Measurements from ENCODE around the gene FCRL5.
"Not testable (repeated sequence)": the region's sequence is repeated elsewhere in the genome, so short reads cannot be mapped to it uniquely, and the experiment has no call there.

The FCRL5 gene

DNA sequence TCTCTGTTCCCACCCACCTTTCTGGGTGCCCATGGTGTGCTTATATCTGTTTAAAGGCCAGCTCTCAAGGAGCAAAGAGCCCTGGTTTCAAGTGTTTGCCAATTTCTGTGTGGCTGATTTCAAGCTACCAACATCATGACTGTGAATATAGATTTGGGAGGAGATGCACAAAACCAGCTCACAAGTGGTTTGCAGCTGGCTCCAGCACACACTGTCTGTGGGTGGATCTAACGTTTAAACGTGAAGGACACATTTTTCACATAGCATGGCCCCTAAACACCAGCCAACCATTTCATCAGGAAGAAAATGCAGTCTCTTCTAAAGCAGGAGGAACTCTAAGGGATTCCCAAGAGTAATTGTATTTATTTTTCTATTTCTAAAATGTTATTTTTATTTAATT lies 65.2 kb downstream of the FCRL5 start:
- DNase-seq (ENCODE audit: low read depth), result no peak

GRCh38 chr1:157486400-157486799 lies 65.9 kb downstream of the FCRL5 start:
- not testable (repeated sequence) for DNase-seq (ENCODE audit: low read depth)

DNA sequence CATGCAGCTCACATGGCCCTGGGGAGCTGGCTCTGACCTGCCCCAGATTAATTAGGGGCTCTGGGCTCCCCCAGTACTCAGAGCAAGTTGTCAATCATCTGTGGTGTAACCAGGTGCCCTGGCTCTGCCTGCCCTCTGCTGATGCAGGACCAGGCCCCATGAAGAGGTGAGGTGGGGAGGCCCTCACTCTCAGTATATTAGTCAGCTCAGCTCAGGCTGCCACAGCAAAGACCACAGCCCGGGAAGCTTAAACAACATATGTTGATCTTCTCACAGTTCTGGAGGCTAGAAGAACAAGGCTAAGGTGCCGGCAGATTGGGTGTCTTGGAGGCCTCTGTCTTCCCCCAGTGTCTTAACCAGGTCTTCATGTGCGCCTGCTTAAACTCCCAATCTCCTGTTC lies 66.5 kb downstream of the FCRL5 start:
- DNase-seq (ENCODE audit: low read depth), result no peak

DNA sequence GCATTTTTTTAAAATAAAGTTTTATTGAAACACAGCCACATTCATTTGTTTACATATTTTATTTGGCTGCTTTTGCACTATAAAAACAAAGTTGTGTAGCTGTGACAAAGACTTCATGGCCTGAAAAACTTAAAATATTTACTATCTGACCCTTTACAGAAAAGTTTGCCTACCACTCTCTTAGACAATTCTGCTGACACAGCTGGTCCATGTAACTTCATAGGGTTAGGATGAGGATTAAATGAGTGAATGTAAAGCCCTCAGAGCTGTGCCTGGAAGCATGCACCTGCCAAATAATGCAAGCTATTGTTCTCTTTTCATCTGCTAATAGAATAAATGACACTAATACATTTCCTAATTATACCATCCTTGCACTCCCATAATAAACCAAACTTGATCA lies 67.7 kb downstream of the FCRL5 start:
- DNase-seq (ENCODE audit: low read depth), result no peak

DNA sequence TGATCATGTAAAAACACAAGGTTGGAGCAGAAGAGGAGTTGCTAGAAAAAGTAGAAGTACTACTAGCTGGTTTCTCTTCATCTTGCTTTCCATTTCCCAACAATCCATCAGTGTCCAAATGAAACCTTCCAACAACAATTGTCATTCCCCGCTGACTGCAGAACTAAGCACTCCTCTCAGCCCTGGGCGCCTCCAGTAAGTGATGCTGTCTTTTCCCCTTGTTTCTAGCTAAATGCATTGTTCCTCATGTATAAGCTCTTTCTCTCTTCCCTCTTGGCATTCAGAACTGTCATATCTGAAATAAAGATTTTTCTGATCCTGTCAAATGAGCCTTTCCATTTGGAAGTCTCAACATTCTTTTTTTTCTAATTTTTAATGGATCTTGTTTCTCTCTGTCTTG lies 68.7 kb downstream of the FCRL5 start:
- DNase-seq (ENCODE audit: low read depth), result no peak

DNA sequence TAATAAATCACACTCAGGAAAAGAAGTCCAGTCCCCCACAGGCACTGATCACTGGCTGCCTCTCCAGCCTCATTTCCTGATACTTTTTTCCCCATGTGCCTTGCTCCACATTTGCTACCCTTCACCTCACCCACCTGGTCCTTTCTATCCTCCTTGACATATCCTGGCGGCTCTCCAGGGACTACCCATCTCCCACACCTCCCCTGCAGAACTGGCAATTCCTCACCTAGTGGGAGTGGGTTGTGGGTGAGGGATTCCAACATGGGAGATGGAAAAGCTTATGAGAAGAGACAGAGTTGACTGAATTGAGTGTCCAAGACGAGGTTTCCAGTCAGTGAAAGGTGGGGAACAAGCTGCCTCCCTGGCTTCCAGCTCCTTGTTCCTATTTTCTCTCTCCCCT lies 69.6 kb downstream of the FCRL5 start:
- DNase-seq (ENCODE audit: low read depth), result no peak

DNA sequence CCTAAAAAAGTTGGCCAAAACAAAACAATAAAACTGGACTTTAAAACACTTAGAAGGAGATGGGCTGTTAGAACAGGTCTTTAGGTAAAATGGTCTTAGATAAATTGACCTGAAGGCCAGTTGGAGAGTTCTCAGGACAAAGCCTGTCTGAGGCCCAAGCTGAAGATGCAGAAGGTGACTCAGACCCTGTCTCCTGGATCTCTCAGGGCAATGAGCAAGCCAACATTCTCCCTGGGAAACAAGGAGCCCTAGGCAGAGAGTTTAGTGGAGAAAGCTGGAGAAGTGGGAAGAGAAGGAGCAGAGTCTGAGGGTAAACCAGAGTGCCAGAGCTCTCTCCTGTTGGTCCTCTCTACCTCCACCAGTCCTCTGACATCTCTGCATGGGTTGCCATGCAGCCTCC lies 70.1 kb downstream of the FCRL5 start:
- no peak for DNase-seq (ENCODE audit: low read depth)

DNA sequence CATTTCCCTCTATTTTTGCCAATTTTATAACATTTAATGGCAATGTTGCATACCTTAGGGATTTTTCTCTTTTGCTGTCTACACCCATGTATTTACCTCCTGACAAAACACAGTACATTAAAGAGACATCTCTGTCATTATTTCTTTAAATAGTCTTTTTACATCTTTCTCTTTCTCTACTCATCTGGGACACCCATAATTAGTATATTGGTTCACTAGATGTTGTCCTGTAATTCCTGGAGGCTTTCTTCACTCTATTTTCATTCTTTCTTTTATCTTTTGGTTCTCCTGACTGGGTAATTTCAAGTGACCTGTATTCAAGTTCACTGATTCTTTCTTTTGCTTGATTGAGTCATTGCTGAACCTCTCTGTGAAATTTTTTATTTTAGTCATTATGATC lies 74.3 kb downstream of the FCRL5 start:
- no peak for DNase-seq (ENCODE audit: low read depth)

DNA sequence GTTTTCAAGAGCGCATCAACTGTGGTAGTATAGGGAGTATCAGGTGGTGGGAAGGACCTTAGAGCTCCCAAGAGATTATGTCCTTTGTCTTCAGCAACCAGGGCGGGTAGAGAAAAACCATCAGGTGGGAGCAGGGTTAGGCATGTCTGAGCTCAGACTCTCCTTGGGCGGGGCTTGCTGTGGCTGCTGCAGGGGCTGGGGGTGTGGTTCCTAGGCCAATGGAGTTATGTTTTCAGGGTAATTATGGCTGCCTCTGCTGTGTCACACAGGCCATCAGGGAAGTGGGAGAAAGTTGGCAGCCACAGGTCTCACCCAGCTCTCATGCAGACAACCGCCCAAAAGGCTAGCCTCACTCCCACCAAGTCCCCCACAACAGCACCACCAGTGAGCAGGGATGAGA lies 74.9 kb downstream of the FCRL5 start:
- DNase-seq (ENCODE audit: low read depth), result no peak

DNA sequence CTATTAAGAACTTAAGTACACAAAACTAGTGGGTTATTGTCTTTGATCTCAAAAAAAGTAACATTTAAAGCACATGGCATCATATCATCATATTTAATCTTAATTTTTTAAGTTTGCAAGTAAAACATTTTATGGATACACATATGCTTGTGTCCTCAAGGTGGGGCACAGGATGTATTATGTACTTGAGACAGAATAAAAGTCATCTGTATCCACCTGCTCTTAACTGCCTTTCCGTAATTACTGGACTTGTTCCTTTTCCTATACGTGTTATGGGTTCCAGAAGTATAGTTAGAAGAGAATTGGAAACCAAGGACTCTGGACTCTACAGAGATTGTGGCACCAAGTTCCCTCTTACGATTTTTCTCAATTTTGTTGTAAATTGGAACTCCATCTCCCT lies 79.4 kb downstream of the FCRL5 start:
- no peak for DNase-seq (ENCODE audit: low read depth)

DNA sequence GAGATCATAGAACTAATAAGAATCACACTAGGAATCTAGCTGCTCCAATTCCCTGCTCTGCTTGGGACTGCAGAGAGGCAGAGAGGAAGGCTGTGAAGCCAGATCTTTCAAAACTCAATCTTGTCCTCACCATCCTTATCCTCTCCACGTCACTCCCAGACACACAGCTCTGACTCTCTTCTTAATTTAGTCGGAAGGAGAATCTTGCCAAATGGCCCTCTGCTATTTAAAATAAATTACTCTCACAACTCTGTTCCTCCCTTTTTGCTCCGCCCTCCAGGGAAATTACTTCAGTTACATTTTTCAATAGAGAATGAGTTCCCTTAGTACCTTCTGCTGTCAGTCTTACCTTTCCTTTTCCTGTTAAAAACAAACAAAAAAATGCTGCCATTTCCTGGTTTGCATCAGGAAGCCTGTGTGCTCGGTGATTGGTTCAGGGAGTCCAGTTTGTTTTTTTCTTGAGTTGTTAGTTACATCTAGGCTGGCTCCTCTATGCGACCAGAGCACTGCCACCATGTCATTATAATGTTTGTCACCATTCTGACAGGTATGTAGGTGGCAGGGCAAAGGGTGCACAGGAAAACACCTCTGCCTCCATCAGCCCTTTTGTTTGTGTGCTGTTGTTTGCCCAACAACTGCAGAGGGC lies 80.1 kb downstream of the FCRL5 start:
- DNase-seq (ENCODE audit: low read depth), result no peak

- no peak for DNase-seq (ENCODE audit: low read depth)
Observed at GRCh38 chr1:157471531-157471930, 80.8 kb downstream of the FCRL5 start.

DNA sequence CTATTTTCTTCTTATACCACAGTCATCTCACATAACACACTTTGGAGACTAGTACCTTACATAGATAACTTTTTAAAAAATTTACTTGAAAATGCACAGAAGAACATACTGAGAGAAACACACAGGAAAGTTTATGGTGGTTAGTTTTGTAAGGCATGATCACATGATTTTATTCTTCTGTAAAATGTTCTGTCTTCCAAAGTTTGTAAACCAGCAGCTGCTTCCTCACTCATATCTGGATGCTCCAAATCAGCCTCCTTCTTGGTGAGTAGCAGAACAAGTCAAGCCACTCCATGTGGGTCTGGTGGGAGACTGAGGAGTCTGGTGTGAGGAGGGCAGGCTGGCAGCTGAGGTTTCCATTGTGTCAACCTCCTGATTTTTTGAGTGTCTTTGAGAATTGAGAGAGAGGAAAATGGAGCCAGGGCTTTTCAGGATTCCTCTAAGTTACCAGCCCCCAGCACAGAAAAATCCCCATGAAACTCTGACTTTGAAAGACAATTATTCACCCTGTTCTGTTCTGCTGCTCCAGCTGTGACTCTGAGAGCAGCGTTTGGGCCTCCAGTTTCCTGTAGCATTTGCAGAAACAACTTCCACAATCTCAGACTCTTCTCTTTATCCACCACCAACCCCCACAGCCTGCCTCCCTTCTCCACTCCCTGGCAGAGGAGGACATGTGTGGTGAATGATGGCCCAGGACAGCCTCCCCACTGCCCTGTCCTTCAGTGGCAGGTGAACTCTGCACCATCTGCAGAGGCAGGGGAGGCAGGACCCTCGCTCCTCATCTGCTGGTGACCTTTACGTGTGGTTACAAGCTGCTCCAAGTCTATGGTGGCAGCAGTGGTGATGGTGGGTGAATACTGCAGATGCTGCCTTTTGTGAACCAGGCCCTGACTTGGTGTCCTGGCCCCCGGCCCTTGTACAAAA lies 82.3 kb downstream of the FCRL5 start:
- DNase-seq (ENCODE audit: low read depth), result no peak

DNA sequence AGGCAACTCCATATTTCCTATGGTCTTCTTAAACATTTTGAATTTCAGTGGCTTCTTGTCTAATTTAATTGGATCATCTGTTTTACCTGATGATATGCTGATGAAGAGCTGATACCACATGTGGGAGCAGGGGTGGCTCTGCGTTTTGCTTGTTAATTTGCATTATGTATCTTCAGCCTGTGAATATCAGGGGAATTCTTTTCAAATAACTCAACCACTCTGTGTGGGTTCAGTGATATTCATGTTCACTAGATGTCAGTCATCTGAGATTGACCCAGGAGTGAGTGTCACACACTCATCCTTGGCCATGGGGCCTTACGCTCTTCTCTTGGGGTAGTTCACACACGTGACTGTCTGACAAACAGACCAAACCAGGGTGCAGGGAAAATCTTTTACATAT lies 83.0 kb downstream of the FCRL5 start:
- DNase-seq (ENCODE audit: low read depth), result no peak

GRCh38 chr1:157466011-157466410 lies 86.3 kb downstream of the FCRL5 start:
- DNase-seq (ENCODE audit: low read depth), result no peak

Data from HS-5 (cell line).